Heart left ventricle (tissue), 16 donors: ENCODE results near the gene NTM. TPM values are rescaled to one million over a fixed set of nuclear protein-coding genes. Genes with fewer than 3 reads are reported as not detected.
A peak's percentile ranks its signal among the peaks of the same experiment; 100 is the strongest.

ENCODE experiments used
- ATAC-seq, 4 donors: fragments of 200-7000 bp; cut with Tn5 transposase; one replicate each; pipeline ENCODE4 v1.9.1; 2020 to 2022; ENCODE audit warnings: moderate library complexity in 4 of 4, mild to moderate bottlenecking in 3 of 4, moderate number of reproducible peaks in 1 of 4
- DNase-seq, 5 donors: peaks; one replicate each; pipeline ENCODE4 v3.0.0-alpha.2; 2020
- H3K27ac ChIP-seq, 12 donors: fragments of 200-600 bp; sonication (generic) in 4 of 12; one replicate each; pipeline versions ENCODE4 v1.5.0 to v1.8.0; 2016 to 2022; ENCODE audit warnings: mild to moderate bottlenecking in 2 of 12
- H3K27me3 ChIP-seq, 9 donors: fragments of 200-600 bp; sonication (generic) in 2 of 9; one replicate each; pipeline versions ENCODE4 v1.5.1 to v1.8.0; 2016 to 2022; ENCODE audit warnings: mild to moderate bottlenecking in 3 of 9
- H3K36me3 ChIP-seq, 9 donors: fragments of 200-600 bp; sonication (generic) in 2 of 9; one replicate each; pipeline versions ENCODE4 v1.5.0 to v1.8.0; 2018 to 2022; ENCODE audit warnings: mild to moderate bottlenecking in 2 of 9
- H3K4me1 ChIP-seq, 12 donors: fragments of 200-600 bp; sonication (generic) in 4 of 12; one replicate each; pipeline versions ENCODE4 v1.5.0 to v1.8.0; 2016 to 2022; ENCODE audit warnings: mild to moderate bottlenecking in 3 of 12
- H3K4me3 ChIP-seq, 12 donors: fragments of 200-600 bp; sonication (generic) in 4 of 12; one replicate each; pipeline versions ENCODE4 v1.5.0 to v1.8.0; 2017 to 2022; ENCODE audit warnings: mild to moderate bottlenecking in 9 of 12, moderate library complexity in 4 of 12
- H3K9me3 ChIP-seq, 12 donors: fragments of 200-600 bp; sonication (generic) in 4 of 12; one replicate each; pipeline versions ENCODE4 v1.5.0 to v1.8.0; 2016 to 2022; ENCODE audit warnings: mild to moderate bottlenecking in 1 of 12
- CTCF ChIP-seq, 12 donors: fragments of 200-600 bp; sonication (generic) in 4 of 12; IDR thresholded peaks; one replicate each; pipeline versions ENCODE4 v1.5.0 to v1.8.0; 2018 to 2022; ENCODE audit warnings: antibody characterized with exemption in 12 of 12, mild to moderate bottlenecking in 5 of 12
- POLR2A ChIP-seq, 2 donors: fragments of 450-650 bp; IDR thresholded peaks; one replicate each; pipeline ENCODE4 v1.6.1; 2017; ENCODE audit warnings: antibody characterized with exemption in 2 of 2, mild to moderate bottlenecking in 2 of 2, moderate library complexity in 2 of 2
- WGBS, 4 donors: extraction: QIAGEN DNeasy Blood & Tissue Kit in 2 of 4; methylation state at CpG; one replicate each; pipeline versions ENCODE4 v1.1.5 to v1.1.7; 2013 to 2018; 5-methylcytosine and 5-hydroxymethylcytosine counted together
- intact Hi-C, 10 donors: fragments of 100-400 bp; cut with DNase I; formaldehyde crosslinking; loops; one replicate each; pipeline versions ENCODE4 v1.11.1 to v1.14.2; 2022
- polyA plus RNA-seq, 2 donors: library from polyadenylated mRNA; stranded (reverse); fragments of 200-250 nt; gene quantifications; one replicate each; pipeline ENCODE4 v1.2.3, GENCODE V29; 2013
- total RNA-seq, 9 donors: library from RNA; depleted of rRNA in 2 of 9; stranded (reverse); fragments of >200 nt in 2 of 9; fragmentation: NEBNext Ultra II Directional in 3 of 9; extraction: Animal tissue kit (Norgen Biotek cat#: 25700) in 3 of 9; gene quantifications; one replicate each; pipeline versions ENCODE4 v1.1.0 to v1.2.4, GENCODE V29; 2016 to 2023
- donor health status: ischemic (EF 13 %, LVEDD 7.1; RV severe dilation, severe dysfunction).
- donor health status: healthy with polysubstance abuse.
- donor health status: DM: no; HTN: yes; CAD: no.
- donor health status: DM: no; HTN: no; CAD: no.
- donor health status: ischemic (EF 25% LVEDD 6.9; RV normal size, moderate dysfunction).
- donor health status: ischemic (EF 25% LVEDD 5.7; RV mildly dilated, moderate dysfunction).
- donor health status: healthy.
- donor health status: DM: yes; HTN: yes; CAD: no.
- donor health status: ischemic (EF 35%, LVEDD 5.7; RV mildly dilated, moderate dysfunction).
- donor health status: nonischemic (EF 11% LVEDD 7.7; RV severe dilation, severe dysfunction).
- donor health status: DM: yes; HTN: yes; CAD: no.
- donor health status: PGD.
- donor health status: ischemic (EF 29% LVEDD 5.4; RV normal size, mild dysfunction).
- donor health status: nonischemic (EF 23%, LVEDD 6.1; RV moderate dilation, normal function).

Gene NTM
- total and polyA plus RNA-seq, 11 donors, result 0.40 to 7.7 (median 1.5) TPM

- 82 to 89% (median 85%) methylated on average over 3 of the region's 3 CpGs for WGBS, 4 donors
- no peak for DNase-seq
- H3K27ac ChIP-seq, result no peak overlapping the region
- TF ChIP-seq POLR2A (IDR thresholded peaks at IDR 0.05) (no peak), CTCF (IDR thresholded peaks at IDR 0.05) (no peak)
- H3K36me3 ChIP-seq, result no peaks in the 10 kb centered on the region
- no peak for ATAC-seq
- no peak overlapping the region for H3K4me3 ChIP-seq
- H3K27me3 ChIP-seq, result peaks cover 0 to 6% (median 0%) of the 10 kb centered on the region in 9 donors
- intact Hi-C loops, result no loop called here
- peaks cover 0 to 15% (median 2%) of the 10 kb centered on the region in 12 donors for H3K4me1 ChIP-seq
- H3K9me3 ChIP-seq, result no peaks in the 10 kb centered on the region
These were observed 515.8 kb downstream of the NTM start for GRCh38 chr11:131886201-131886600.

- intact Hi-C loops, result no loop called here
- ATAC-seq (no peak), DNase-seq (no peak)
- Histone ChIP-seq H3K27ac (peak overlapping the region in 4 of 12 donors; percentile 14 to 65 (median 41)), H3K9me3 (no peaks in the 10 kb centered on the region), H3K27me3 (peaks cover 0 to 6% (median 0%) of the 10 kb centered on the region in 9 donors), H3K4me1 (peaks cover 0 to 15% (median 2%) of the 10 kb centered on the region in 12 donors), H3K36me3 (no peaks in the 10 kb centered on the region), H3K4me3 (no peak overlapping the region)
- WGBS, 4 donors, result 70 to 79% (median 76%) methylated on average over 13 of the region's 13 CpGs
- no peak for TF ChIP-seq POLR2A (IDR thresholded peaks at IDR 0.05)
- TF ChIP-seq CTCF (IDR thresholded peaks at IDR 0.05), result no peak
These were observed 517.9 kb downstream of the NTM start for GRCh38 chr11:131888230-131888855.

- intact Hi-C loops, result no loop called here
- TF ChIP-seq POLR2A (IDR thresholded peaks at IDR 0.05), result no peak
- H3K9me3 ChIP-seq, result no peaks in the 10 kb centered on the region
- H3K4me3 ChIP-seq, result no peak overlapping the region
- no peak for DNase-seq
- peaks cover 0 to 15% (median 2%) of the 10 kb centered on the region in 12 donors for H3K4me1 ChIP-seq
- no peaks in the 10 kb centered on the region for H3K36me3 ChIP-seq
- H3K27ac ChIP-seq, result peak overlapping the region in 3 of 12 donors; percentile 43 to 65 (median 62)
- peak in 3 of 4 donors; percentile 31 to 53 (median 53) for ATAC-seq
- 29 to 53% (median 42%) methylated on average over 2 of the region's 2 CpGs for WGBS, 4 donors
- peaks cover 0 to 6% (median 0%) of the 10 kb centered on the region in 9 donors for H3K27me3 ChIP-seq
These were observed 518.7 kb downstream of the NTM start for GRCh38 chr11:131889146-131889577.

- no peaks in the 10 kb centered on the region for H3K36me3 ChIP-seq
- ATAC-seq, result peak in 3 of 4 donors; percentile 65 to 70 (median 69)
- H3K4me1 ChIP-seq, result peaks cover 0 to 15% (median 2%) of the 10 kb centered on the region in 12 donors
- intact Hi-C loops, result no loop called here
- peaks cover 0 to 3% (median 0%) of the 10 kb centered on the region in 9 donors for H3K27me3 ChIP-seq
- H3K27ac ChIP-seq, result no peak overlapping the region
- TF ChIP-seq CTCF (IDR thresholded peaks at IDR 0.05) (peak in 2 of 12 donors; percentile 19 to 20), POLR2A (IDR thresholded peaks at IDR 0.05) (no peak)
- no peak overlapping the region for H3K4me3 ChIP-seq
- 41 to 57% (median 55%) methylated on average over 4 of the region's 4 CpGs for WGBS, 4 donors
- DNase-seq, result no peak
- H3K9me3 ChIP-seq, result no peaks in the 10 kb centered on the region
These were observed 519.6 kb downstream of the NTM start for GRCh38 chr11:131889760-131890581.
